IPS DF 4.7 (cell line): ENCODE measurements around the gene DNAH6.
A peak's percentile ranks its signal among the peaks of the same experiment; 100 is the strongest.
"Not testable (repeated sequence)": the region's sequence is repeated elsewhere in the genome, so short reads cannot be mapped to it uniquely, and the experiment has no call there.

Experiments
- DNase-seq: peaks from one replicate; pipeline ENCODE4 v3.0.0-alpha.2; 2013; ENCODE audit warnings: low spot score; ENCODE audit errors: extremely low read depth

Gene DNAH6

GRCh38 chr2:84838434-84839145, 322.3 kb downstream of the DNAH6 start:
- no peak for DNase-seq

- DNase-seq, result no peak
Measured at GRCh38 chr2:84839851-84840250, 323.6 kb downstream of the DNAH6 start.

- DNase-seq, result no peak
Measured at GRCh38 chr2:84840306-84840705, 324.0 kb downstream of the DNAH6 start.

- DNase-seq, result no peak
Measured at GRCh38 chr2:84841577-84841976, 325.3 kb downstream of the DNAH6 start.

GRCh38 chr2:84844141-84844540, 327.8 kb downstream of the DNAH6 start:
- DNase-seq, result no peak

GRCh38 chr2:84846041-84846663, 329.9 kb downstream of the DNAH6 start:
- no peak for DNase-seq

- DNase-seq, result no peak
Measured at GRCh38 chr2:84846741-84847142, 330.4 kb downstream of the DNAH6 start.

GRCh38 chr2:84847326-84848050, 331.2 kb downstream of the DNAH6 start:
- DNase-seq, result no peak

- no peak for DNase-seq
Measured at GRCh38 chr2:84849271-84849952, 333.1 kb downstream of the DNAH6 start.

GRCh38 chr2:84850471-84850870, 334.2 kb downstream of the DNAH6 start:
- no peak for DNase-seq

- DNase-seq, result no peak
Measured at GRCh38 chr2:84851876-84852275, 335.6 kb downstream of the DNAH6 start.

- no peak for DNase-seq
Measured at GRCh38 chr2:84854850-84855249, 338.6 kb downstream of the DNAH6 start.

- peak; percentile 46 for DNase-seq
Measured at GRCh38 chr2:84855731-84856130, 339.4 kb downstream of the DNAH6 start.

- DNase-seq, result no peak
Measured at GRCh38 chr2:84856787-84857186, 340.5 kb downstream of the DNAH6 start.

- no peak for DNase-seq
Measured at GRCh38 chr2:84857566-84857965, 341.3 kb downstream of the DNAH6 start.

- DNase-seq, result no peak
Measured at GRCh38 chr2:84858123-84858522, 341.8 kb downstream of the DNAH6 start.

GRCh38 chr2:84858937-84859336, 342.6 kb downstream of the DNAH6 start:
- no peak for DNase-seq

GRCh38 chr2:84861539-84861938, 345.2 kb downstream of the DNAH6 start:
- no peak for DNase-seq

GRCh38 chr2:84862006-84862405, 345.7 kb downstream of the DNAH6 start:
- no peak for DNase-seq

- DNase-seq, result no peak
Measured at GRCh38 chr2:84865181-84865783, 349.0 kb downstream of the DNAH6 start.

- DNase-seq, result no peak
Measured at GRCh38 chr2:84866122-84866521, 349.8 kb downstream of the DNAH6 start.

GRCh38 chr2:84868327-84868726, 352.0 kb downstream of the DNAH6 start:
- not testable (repeated sequence) for DNase-seq
